ENCODE measurements around the gene WDR59.

- TF ChIP-seq ZBTB2 (IDR thresholded peaks at IDR 0.05), result no peak
- TF ChIP-seq GABPB2 (CRISPR knock-in tag; conservative IDR thresholded peaks at IDR 0.05), result no peak
- no peak for TF ChIP-seq MLX (CRISPR knock-in tag; conservative IDR thresholded peaks at IDR 0.05)
- TF ChIP-seq TFAM (CRISPR knock-in tag; conservative IDR thresholded peaks at IDR 0.05), result no peak
- no peak for TF ChIP-seq DPF2 (IDR thresholded peaks at IDR 0.05)
- TF ChIP-seq POLR2A (conservative IDR thresholded peaks at IDR 0.05), result no peak
- TF ChIP-seq FOXK1 (CRISPR knock-in tag; IDR thresholded peaks at IDR 0.05; ENCODE audit: borderline replicate concordance), result no peak
- TF ChIP-seq SP1 (CRISPR knock-in tag; IDR thresholded peaks at IDR 0.05), result no peak
- no peak for TF ChIP-seq ZNF561 (CRISPR knock-in tag; conservative IDR thresholded peaks at IDR 0.05)
- no peak for TF ChIP-seq NCOR1 (IDR thresholded peaks at IDR 0.05)
These were observed 113.3 kb downstream of the WDR59 start for GRCh38 chr16:74871608-74872007.
